Medulla oblongata (tissue), 1 donor: Measurements from ENCODE around the gene SLC6A3.

Experiments
- DNase-seq: peaks from one replicate; pipeline ENCODE4 v3.0.0-alpha.2; 2015; ENCODE audit errors: extremely low spot score

Gene SLC6A3

GRCh38 chr5:1445313-1445688 lies at the start of gene SLC6A3:
TSS of gene SLC6A3 (minus strand) at chr5:1445440. CDS start at chr5:1443197, 2,243 bp downstream.
- DNase-seq: no peak

DNA sequence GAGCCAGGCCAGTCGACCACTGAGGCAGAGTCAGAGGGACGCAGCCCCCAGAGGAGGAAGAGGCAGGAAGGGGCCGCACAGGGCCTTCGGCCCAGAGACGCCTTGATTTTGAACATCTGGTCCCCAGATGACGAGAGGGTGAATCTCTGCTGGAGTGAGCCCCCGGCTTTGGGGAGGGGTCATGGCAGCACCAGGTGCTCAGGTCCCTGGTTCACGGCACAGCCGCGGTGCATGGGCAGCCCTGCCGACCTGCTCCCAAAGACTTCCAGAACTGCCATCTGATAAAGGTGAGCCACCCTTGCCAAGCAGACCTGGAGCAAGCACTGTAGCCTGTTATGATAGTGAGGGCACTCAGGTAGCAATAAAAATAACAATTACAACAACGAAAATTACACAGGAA lies 48.7 kb upstream of the SLC6A3 start:
- DNase-seq: no peak

DNA sequence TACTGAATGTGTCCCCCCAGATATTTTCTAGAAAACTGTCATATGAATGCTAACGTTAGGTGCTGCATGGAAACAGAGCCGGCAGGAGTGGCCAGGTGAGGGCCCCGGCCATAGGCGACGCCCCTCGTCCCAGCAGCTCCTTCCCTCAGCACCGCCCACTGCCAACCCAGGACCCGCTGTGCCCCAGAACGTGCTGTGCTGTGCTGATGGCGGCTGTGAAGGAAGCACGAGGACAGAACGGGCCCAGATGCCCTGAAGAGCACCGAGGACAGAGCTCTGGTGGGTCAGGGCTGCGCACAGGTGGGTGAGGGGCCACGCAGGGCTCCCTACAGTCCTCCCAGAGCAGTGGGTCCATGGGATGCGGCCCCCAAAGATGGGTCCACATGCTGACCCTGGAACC lies 48.2 kb upstream of the SLC6A3 start:
- DNase-seq: no peak

DNA sequence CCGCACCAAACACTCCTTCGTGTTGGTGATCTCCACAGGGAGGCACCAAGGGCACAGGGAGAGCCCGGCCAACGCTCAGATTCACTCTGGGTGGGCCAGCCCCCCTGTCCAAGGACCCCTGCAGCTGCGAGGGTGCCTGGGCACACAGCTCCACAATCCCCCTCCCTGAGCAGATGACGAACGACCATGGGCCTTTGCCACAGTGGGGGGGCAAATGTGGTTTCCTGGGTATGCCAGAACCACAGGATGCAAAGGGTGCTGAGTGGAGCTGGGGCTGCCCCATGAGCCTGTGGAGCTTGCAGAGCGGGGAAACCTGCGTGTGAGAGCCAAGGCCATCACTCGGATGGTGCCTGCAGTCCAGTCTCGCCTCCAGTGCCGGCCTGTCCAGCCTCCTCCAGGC lies 47.5 kb upstream of the SLC6A3 start:
- DNase-seq: no peak

DNA sequence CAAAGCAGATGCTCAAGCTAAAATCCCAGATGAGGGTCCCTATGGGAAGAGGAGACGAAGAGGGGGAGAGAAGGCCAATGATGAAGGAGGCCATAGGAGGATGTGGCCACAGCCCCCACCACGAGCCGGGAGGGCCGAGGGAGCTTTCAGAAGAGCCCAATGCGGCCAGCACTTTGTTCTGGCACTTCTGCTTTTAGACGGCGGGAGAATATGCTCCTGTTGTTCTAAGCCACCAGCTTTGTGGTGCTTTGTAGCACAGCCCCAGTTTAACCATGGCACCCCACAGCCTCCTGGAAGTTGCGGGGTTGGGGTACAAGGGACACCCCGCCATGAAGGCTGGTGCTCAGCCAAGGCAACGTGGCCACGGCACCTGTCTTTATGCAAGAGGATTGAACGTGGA lies 45.1 kb upstream of the SLC6A3 start:
- DNase-seq: no peak

GRCh38 chr5:1489754-1490153 lies 44.5 kb upstream of the SLC6A3 start:
- DNase-seq: no peak

GRCh38 chr5:1488882-1489680 lies 43.8 kb upstream of the SLC6A3 start:
- no peak for DNase-seq

- no peak for DNase-seq
Observed at GRCh38 chr5:1487079-1487764, 42.0 kb upstream of the SLC6A3 start.

DNA sequence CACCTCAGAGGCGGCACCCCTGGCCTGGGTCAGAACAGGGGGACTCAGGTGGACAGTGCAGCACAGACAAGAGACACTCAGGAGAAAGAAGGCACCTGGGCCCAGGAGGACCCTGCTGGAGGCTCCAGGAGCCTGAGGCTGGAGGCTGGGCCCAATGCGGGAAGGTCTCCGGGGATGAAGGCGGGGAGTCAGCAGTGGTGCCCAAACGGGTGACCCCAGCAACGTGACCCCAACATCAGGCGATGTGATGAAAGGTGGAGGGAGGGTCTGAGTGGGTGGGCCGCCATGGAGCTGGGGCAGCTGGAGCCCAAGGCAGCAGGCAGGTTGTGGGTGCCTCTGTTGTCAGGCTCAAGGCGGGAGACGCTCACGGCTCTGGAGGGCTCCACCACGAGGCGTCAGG lies 41.0 kb upstream of the SLC6A3 start:
- no peak for DNase-seq

DNA sequence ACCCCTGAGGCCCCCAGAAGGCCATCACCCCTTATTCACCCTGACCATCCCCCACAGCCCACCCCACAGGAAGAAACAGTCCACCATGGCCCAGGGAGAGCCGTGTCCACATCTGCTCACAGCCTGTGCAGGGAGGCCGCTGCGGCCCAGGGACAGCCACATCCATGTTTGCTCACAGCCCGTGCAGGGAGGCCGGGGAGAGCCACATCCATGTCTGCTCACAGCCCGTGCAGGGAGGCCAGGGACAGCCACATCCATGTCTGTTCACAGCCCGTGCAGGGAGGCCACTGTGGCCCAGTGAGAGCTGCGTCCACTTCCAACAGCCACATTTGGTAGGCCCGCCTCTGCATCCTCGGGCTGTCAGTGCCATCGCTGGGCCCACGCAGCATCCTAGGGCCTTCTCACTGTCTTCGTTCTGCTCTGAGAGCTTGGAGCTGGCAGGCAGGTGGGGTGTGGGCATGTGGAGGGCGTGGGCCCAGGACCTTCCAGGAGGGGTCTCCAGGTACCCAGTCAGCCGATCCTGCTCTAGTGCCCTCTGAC lies 40.4 kb upstream of the SLC6A3 start:
- no peak for DNase-seq

- no peak for DNase-seq
Observed at GRCh38 chr5:1484730-1485578, 39.7 kb upstream of the SLC6A3 start.

- DNase-seq: no peak
Observed at GRCh38 chr5:1483856-1484729, 38.9 kb upstream of the SLC6A3 start.

DNA sequence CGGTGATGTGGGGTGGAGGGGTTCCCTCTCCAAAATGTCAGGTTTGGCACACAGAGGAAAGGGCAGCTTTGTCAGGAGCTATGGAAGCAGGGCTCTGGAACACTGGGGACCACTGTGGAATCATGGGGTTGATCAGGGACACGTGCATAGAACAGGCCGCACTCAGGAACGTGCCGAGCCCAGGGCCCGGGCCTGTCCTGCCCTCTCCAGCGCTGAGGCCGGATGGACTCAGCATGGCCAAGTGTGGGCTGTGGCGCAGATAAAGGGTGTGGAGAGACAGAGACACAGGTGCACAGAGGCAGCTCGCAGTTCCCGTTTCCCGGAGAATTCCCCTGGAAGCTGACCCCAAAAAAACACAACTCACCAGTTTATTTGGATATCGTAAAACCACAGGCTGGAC lies 37.8 kb upstream of the SLC6A3 start:
- no peak for DNase-seq

DNA sequence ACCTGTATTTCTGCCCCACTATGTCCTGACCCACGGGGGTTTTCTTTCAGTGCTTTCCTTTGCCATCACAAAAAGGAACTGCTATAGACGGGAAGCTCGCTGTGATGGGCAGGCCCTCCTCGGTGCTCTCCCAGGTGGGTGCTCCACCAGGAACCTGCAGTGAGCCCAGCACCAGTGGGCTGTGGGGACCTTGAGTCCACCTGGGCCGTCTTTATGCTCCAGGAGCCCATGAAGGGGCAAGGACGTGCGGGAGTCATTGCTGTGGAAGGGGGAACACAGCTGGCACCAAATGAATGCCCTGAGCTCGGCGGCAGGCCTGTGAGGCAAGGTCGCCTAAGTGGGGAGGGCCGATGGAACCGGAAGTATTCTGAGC lies 36.7 kb upstream of the SLC6A3 start:
- DNase-seq: no peak

DNA sequence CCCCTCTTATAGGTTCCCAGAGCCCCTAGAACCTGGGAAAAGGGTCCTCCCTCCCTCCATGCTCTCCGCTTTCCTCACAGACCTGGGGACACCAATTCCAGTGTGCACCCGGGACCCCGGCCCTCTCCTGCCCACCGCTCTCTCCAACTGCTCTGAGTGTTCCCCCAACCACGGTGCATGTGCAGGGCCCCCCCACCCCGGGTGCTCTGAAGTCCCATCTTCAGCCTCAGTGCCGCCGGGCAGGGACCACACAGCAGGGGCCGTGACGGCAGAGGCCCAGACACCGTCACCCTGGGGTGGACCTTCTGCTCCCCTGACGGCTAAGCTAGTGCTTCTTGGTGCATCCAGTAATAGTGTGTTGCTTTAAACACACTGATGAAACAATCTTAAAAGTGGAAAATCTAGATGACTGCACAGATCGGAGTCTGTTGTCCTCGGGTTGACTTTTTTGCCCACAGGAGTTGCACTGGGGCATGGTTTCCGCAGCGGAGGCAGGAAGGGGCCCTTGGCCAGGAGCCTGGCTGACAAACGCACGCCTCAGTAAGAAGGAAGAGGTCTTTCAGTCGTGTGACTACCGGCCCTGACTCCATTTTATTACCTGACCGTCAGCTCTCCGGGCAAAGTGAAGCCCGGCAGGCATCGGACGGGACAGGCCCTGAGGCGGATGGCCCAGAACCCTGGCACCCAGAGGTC lies 36.2 kb upstream of the SLC6A3 start:
- no peak for DNase-seq

GRCh38 chr5:1480806-1481205 lies 35.6 kb upstream of the SLC6A3 start:
- DNase-seq: no peak

DNA sequence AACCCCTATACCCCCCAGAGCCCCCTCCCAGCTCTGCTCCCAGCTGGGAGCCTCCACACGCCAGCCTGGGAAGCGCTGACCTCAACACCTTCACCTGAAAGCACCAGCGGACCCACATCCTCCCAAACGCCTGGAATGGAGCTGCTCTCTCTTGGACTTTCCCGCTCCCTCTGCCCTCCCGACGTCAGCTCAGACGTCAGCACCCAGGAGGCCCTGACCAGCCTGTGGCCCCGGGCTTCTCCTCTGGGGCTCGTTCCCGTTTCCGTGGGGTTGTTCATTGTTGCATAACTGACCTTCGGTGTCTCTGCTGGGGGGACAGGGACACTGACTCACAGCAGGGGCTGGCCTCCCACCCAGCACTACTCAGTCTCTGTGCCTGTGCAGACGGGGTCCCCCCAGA lies 35.0 kb upstream of the SLC6A3 start:
- peak; percentile 68 for DNase-seq

DNA sequence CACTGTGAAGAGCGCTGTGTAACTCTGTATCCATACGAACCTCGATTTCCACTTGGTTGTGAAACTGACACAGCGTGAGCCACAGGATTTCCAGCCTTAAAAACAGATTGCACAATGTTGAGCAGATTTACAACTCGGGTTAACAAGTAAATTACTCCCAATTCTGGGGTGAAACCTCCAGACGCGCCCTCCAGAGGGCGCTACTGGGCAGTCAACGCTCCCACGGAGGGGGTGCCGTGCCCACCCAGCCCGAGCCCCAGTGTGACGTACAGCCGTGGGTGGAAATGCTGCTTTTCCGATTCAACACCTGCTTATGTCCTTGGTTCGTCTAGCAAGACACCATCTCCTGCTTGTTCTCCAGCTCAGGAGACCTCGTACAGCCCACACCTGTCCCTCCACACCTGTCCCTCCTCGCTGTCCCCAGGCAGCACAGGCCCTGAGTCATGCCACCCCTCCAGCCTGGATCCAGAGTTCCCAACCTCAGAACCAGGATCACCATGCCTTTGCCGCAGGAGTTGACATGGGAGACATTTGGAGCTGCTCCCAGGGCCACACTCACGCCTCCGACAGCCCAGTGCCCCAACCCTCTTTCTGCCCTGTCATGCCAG lies 34.4 kb upstream of the SLC6A3 start:
- peak; percentile 40 for DNase-seq

DNA sequence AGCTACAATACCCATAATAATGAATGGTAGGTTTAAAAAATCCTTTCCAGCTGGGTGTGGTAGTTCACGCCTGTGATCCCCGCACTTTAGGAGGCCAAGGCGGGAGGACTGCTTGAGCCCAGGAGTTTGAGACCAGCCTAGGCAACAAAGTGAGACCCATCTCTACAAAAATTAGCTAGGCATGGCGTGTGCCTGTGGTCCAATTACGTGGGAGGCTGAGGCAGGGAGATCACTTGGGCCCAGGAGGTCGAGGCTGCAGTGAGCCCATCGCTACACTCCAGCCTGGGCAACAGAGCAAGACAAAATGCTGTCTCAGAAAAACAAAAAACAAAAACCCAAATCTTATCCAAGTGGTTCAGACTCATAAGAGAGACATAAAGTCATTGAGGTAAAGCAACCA lies 33.8 kb upstream of the SLC6A3 start:
- DNase-seq: no peak
